Fibroblast of pulmonary artery (primary cell): ENCODE measurements around the gene REEP2.
A peak's percentile ranks its signal among the peaks of the same experiment; 100 is the strongest.

Experiments
- DNase-seq: peaks from one replicate; pipeline ENCODE4 v3.0.0-alpha.2; 2010; ENCODE audit warnings: low read depth
- H3K4me3 ChIP-seq: replicated peaks from 2 replicates; pipeline ENCODE4 v1.5.1; 2011; ENCODE audit warnings: low read depth, mild to moderate bottlenecking, control low read depth, low read length, moderate library complexity
- CTCF ChIP-seq: IDR thresholded peaks from 2 replicates; pipeline ENCODE4 v1.5.1; 2011; ENCODE audit warnings: mild to moderate bottlenecking, control low read depth, low read length, inconsistent platforms; ENCODE audit errors: missing control alignments

Gene REEP2

GRCh38 chr5:138490648-138491283 lies 51.9 kb downstream of the REEP2 start:
- no peak for TF ChIP-seq CTCF
- no peak for DNase-seq
- no peak overlapping the region for H3K4me3 ChIP-seq

- no peak for DNase-seq
- peak overlapping the region; percentile 45 for H3K4me3 ChIP-seq
These were observed 52.4 kb downstream of the REEP2 start for GRCh38 chr5:138491284-138491648.

GRCh38 chr5:138491669-138492559 lies 53.1 kb downstream of the REEP2 start:
- TF ChIP-seq CTCF, result no peak
- DNase-seq, result peak; percentile 90
- H3K4me3 ChIP-seq, result peak overlapping the region; percentile 55

More at GRCh38 chr5:138491284-138491648, 52.4 kb downstream of the REEP2 start:
- TF ChIP-seq CTCF, result no peak

- DNase-seq, result no peak
- no peak for TF ChIP-seq CTCF
- peak overlapping the region; percentile 55 for H3K4me3 ChIP-seq
These were observed 53.7 kb downstream of the REEP2 start for GRCh38 chr5:138492560-138493045.

- no peak for DNase-seq
- TF ChIP-seq CTCF, result no peak
- H3K4me3 ChIP-seq, result no peak overlapping the region
These were observed 56.5 kb downstream of the REEP2 start for GRCh38 chr5:138495351-138495750.
